HG02884 (cell line): ENCODE data around the gene KCNH1.

ENCODE experiments used
- ATAC-seq: cut with Tn5 transposase; IDR thresholded peaks from one replicate; pipeline ENCODE4 v1.9.1; 2021; ENCODE audit warnings: mild to moderate bottlenecking, moderate library complexity; ENCODE audit not compliant: unreplicated experiment

KCNH1 gene

DNA sequence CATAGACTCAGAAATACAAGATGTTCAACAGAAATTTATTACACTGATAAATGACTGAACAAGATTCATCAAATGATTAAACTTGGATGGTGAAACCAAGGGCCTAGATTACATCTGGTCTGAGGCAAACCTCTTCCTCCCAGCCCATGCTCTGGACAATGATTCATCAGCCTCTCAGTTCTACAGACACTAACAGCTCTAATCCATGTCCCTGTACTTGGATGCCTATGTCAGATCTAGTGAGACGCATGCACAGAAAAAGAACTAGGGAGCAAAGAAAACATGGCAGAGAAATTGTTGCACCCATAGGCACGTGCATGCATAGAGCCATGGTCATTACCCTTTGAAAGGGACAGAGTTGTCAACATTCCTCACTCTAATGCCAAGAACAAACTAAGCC, 250.1 kb downstream of the KCNH1 start:
- no peak for ATAC-seq

DNA sequence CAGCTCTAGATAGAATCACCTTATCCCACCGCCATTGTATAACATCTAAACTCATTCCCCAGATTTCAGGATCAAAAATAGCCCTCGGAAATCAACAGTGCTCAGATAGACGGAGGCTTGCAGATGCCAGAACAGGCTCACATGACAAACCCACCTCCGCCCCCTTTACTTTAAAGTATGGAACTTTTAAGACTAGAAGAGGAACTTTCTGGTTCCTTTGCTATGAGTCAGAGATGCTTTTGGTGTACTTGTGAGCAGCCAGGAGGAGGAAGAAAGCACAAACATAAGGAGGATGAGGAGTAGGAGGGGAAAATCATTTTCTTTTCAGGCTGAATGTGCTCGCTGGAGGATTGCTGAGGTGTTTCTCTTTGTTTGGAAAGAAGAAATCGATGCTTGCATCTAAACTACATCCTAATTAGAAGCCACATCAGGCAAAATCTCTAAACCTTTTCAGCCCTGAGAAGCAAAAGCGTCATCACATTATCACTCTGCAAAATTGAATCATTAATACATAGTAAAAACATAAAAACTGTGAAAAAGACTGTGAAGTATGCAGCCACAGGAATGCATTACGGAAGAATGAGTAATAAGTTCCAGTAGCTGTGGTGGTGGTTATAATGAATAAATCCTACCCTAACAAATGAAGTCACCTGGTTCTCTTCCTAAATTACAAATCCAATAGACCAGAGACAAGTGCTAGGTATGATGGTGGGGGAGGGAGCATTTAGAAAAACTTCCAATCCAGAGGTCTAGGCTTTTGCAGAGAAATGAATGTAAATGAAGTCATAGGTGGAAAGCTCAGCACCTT, 251.3 kb downstream of the KCNH1 start:
- no peak for ATAC-seq

DNA sequence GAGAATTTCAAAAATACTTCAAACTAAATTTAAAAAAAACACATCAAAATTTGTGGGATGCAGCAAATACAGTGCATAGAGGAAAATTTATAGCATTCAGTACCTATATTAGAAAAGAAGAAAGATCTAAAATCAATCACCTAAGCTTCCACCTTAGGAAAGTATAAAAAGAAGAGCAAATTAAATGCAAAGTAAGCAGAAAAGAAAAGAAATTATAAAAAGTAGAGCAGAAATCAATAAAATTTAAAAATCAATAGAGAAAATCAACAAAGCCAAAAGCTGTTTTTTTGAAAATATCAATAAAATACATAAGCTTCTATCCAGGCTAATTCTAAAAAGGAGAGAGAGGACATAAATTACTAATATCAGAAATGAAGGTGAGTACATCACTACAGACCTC, 255.4 kb downstream of the KCNH1 start:
- ATAC-seq, result no peak

DNA sequence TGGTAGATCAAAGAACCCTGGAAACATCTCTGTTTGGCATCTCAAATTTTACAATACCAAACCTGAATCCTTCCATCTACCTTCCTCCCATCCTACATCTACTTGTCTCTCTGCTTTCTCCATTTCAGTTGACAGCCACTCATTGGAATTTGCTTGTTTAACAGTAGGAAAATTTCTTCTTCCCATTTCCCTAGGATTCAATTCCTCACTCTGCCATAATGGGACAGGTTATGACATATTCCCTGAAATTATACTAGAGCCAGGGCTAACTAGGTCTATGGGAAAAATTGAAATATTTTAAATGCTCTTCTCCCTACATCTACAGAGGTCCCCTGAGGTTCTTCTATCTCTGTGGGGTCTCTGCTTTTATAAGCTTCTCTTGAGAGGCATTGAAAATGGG, 257.7 kb downstream of the KCNH1 start:
- no peak for ATAC-seq

DNA sequence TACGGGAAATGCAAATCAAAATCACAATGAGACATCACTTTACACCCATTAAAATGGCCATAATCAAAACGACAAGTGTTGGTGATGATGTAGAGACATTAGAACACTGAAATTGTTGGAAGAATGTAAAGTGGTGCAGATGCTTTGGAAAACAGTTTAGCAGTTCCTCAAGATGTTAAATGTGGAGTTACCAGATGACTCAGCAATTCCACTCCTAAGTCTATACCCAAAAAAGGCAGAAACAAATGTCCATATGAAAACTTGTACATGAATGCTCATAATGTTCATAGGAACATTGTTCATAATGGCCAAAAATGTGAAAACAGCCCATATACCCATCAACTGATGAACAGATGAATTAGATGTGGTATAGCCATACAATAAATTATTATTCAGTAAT, 267.4 kb downstream of the KCNH1 start:
- ATAC-seq, result no peak

DNA sequence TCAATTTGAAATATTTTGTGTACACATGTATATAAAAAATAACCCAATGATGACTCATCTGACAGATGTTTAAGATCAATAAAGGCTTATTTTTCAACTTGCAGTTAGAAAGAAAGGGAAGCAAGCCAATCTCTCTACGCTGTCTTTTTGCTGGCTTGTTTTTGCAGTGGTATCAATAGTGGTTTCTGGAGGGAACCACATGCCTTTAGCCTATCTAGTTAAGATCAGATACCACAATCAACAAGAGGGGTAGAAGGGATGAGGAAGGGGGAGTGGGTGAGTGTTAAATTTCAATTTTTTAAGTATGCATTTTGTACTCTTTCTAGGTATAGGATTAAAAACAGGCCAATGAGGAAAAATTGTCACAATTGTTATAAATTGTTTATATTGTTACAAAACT, 276.2 kb downstream of the KCNH1 start:
- ATAC-seq, result no peak

DNA sequence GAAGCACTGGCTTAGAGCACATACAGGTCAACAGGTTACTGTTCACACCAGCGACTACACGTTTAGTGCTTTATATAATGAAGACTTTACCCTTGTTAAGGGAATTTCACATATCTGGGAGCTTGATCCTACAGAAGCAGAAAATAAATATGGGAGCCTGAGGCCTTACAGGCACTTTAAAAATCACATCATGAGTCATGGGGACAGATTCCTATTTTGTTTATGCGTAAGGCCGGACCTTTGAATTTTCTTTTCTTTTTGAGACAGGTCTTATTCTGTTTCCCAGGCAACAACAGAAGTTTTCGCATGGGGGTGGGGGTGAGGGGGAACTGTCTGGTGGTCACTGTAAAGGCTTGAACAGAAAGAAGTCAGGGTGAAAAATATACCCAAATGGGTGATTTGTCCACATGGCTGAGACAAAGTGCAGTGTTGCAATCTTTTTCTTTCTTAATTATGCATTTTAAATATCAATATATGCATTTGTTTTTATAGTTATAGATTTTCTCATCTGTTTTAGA, 276.7 kb downstream of the KCNH1 start:
- no peak for ATAC-seq

DNA sequence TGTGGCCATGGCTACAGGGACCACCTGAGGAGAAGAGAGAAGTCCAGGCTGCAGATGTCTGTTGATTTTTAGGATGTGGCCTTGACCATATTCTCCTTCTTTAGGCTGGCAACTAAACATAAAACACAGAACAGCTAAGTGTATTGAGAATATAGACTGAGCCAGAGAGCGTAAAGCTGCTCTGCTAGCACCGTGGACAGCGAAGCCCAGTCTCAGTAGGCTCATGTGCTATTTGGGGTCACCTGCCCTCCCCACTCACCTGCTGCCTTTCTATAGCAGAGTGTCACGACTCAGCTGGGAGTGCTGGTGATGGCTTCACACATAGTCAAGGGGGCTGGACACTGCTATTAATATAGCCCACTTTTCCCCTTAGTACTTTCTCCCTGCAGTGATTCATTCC, 278.5 kb downstream of the KCNH1 start:
- ATAC-seq, result no peak

DNA sequence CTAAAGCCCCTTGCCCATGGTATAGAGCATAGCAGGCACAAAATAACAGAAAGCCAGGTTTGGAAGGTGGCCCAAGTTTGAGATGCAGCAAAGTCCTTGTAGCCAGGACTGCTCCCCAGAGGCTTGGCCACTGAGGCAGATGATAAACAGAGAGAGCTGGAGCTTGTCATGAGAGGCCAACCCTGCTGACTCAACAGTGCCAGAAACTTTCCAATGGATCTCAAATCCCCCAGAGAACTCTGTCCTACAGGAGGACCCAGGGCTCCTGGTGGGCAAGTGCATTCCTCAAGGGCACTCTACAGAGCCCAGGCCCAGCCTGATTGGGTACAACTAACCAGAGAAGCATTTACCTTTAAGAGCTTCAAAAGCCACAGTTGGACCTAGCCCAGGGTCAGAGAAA, 280.7 kb downstream of the KCNH1 start:
- ATAC-seq, result no peak

DNA sequence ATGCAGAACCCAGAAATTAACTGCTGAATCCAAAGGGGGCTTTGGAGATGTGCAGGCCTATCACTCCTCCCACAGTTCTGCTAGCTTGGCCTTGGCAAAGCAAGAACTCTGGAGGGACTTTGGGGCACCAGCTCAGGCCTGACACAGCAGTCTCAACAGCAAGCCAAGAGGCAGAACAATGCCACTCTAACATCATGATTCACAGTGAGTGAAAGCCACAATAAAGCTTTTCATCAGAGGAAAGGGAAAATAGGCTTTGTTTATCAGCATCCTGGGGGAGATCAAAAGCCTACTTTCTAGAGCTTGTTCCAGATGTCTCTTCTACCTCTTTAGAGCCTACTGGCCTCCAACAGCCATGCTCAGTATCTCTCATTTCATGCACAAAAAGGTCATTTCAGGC, 283.4 kb downstream of the KCNH1 start:
- no peak for ATAC-seq

DNA sequence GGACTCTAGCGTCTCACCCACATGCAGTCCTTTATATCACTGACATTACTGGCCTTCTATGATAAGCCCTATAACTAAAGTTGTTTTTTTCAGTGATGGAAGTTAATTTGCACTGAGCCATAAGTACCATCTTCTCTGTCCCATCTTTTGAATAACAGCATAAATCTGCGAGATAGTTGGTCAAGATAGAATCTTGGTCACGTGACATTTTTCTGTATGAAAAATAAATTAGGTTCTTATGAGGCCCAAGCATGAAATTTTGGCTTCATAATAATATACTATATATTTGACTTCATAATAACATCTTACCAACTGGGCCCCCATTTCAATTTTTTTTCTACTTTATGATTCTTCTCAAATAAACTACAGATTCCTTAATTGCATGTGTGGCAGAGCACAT, 285.5 kb downstream of the KCNH1 start:
- ATAC-seq, result no peak

DNA sequence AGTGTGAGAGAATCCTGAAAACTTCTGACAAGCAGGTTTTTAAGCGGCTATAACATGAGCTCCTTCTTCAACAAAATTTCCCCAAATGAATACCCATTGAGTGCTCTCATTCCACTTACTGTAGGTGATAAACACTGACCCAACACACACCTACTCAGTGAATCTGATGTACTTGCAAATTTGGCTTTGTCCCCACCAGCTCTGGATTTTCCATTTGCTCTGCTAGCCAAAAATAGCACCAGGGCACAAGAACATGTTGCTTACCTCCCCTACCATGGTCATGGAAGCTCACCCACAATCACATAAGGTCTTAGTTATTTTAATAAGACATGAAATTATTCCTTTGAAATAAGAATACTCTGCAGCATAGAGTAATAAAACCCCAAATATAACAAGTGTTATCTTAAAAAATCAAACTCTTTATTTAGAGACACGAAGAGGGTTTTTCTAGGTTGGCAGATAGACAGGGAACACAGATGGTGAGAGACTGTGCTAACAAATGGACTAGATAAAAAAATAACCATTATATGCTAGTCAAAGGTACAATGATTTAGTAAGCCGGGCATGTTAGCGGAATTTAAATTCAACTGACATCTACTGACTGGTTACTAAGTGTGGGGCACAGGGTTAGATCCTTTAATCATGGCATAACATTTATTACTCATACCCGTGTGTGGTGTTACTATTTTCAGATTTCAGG, 291.9 kb downstream of the KCNH1 start:
- no peak for ATAC-seq

DNA sequence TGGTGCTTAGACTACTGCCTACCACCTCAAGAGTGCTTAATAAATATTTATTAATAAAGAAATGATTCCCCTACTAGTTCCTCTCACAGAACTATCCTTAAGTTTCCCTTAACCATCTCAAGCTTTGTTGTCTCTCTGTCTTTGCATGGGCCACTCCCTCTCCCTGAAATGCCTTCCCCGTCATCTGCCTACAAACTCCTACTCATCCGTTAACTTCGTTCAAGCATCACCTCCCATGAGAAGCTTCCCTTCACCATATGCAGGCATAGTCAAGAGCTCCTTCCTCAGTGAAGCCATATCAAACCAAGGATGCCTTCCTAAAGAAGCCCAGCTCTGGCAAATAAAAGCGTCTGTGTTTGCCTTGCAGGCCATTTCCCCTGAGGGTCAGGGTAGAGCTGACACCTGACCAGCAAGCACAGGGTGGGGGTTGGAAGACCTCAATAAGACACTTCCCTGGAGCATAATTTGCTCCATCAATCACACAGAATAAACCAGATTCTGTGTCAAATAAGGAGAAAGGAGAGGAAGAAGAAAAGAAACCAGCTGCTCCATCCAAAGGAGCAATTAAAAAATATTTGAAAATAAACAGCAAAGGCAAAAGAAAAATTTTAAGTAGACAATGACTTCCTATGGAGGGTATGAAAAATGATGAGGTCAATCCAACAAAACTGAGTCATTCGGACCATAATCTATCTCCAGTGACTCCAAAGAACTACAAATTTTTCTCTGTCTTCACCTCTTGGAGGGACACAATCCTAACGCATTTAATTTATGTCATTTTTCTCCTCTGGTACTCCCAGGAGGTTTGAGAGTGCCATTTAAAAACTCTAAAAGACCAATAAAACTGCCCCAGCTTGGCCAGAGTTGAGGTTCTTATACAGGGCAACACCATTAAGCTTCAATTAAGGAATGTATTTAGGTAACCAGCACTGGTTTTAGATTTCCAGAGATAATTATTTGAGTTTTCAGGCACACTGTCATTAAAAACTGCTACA, 303.6 kb downstream of the KCNH1 start:
- ATAC-seq, result no peak

DNA sequence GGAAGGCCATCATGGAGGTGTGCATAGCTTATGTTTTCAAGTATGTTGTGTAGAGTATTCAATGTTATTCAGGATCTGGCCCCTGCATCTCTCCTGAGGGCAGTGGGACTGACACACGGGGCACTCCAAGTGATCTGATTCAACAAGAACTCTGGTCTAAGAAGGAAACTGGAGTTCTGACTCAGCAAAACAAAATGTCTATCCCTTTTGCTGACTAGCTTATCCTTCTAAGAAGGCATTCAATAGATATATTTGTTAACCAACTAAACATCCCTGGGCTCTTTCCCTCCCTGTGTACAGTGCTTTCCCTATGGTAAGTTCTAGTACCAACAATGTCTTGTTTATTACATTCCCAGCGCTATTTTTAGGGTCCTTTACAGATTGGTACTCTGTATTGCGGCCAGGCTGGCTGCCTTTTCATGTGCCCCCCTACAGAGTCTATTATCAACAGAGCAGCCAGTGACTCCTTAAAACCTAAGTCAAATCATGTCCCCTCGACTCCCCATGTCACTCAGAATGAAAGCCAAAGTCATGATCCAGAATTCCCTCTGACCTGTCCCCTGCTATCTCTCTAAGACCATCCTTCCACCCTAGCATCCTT, 304.9 kb downstream of the KCNH1 start:
- ATAC-seq, result no peak

DNA sequence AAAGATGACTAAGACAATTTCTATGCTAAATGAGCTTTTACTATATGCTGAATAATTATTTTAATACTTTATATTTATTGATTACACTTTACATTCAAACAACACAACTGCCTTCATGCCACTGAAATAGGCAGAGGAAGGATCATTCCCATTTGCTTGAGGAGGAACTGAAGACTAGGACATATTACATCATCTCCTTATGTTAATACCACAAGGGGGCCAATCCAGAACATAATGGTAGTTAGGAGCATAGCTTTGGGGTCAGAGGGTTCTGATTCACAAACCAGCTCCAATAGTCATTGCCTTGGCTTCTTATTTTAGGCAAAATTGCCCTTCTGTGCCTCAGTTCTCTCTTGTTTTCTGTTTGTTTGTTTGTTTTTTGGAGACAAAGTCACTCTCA, 306.5 kb downstream of the KCNH1 start:
- no peak for ATAC-seq

DNA sequence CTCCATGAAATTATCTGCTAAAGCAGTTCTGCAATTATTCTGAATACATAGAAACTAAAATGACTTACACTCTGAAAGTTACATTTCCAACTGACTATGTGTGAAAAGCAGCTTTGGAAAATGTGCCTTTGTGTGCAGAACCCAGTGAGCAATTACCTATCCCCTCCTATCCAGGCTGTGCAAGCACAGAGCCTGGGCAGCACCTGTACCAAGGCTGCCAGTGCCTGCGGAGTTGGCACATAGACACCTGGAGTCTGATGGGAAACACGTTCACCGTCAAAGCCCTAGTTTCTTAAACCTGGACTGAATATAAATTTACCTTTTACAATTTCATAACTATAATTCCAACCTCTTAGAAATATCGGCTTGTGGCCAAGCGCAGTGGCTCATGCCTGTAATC, 307.3 kb downstream of the KCNH1 start:
- ATAC-seq, result no peak

DNA sequence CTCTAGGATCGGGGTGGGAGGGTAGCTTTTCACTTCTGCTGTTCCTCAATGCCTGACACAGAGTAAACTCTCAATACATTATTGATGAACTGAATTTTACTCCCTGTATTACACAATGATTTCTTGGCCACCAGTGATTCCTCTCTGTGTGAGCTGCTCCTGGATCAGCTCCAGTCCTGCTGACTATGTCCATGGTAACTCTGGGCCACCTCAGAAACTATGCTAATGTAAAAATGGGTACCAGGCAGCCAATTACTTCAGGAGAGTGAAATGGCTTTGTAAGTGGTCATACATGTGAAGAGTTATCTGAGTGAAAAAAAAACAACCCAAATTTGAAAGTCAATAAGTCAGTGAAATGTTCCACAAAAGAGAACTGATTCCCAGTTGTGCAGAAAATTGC, 311.0 kb downstream of the KCNH1 start:
- no peak for ATAC-seq

DNA sequence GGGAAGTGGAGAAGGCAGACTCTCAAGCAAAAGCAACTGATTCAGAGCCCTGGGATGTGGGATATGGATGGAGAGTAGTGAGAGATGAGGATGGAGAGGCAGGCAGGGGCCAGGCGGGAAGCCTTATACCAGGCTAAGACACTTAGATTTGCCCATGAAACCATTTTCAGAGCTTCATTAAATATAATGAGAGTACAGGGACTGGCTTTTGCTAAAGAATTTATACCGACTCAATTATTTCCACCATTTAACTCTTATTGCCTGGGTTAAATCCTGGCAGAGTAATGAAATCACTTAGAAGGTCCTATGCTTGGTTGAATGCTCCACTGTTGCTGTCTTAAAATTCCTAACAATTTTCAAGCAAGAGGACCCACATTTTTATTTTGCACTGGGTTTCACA, 311.7 kb downstream of the KCNH1 start:
- no peak for ATAC-seq

DNA sequence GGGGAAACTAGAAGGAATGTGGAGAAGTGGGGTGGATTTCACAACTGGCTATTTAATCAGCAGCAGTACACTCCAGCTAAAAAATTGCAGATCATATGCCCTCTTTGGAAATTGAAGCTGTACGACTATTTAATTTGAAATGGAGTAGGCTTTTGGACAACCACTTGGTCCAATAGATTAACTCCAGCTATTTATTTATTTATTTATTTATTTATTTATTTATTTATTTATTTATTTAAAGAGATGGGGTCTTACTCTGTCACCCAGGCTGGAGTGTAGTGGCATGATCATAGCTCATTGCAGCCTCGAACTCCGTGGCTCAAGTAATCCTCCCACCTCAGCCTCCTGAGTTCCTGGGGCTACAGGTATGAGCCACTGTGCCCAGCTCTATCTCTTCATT, 312.3 kb downstream of the KCNH1 start:
- ATAC-seq, result no peak

DNA sequence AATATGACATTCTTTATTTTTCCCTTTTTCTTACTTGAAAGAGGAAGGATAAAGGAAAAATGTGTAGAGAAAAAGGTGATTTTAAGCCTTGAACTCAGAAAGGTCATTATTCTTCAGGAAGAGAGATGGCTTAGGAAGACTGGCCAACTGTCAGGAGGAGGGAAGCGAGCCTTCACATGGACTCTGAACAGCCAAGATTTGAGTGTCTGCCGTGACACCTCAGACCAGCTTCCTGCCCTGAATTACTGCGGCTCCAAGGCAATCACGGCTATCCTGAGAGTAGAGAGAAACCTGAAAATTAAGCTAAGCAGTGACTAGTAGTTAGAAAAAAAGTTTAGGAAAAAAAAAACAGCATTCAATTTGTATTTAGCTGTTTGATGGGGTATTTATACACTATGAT, 314.7 kb downstream of the KCNH1 start:
- ATAC-seq, result no peak
